HEK293T (cell line): ENCODE measurements around the gene ETV6.

Experiments
- NFRKB ChIP-seq: fragments of 450-650 bp; IDR thresholded peaks from 2 replicates; pipeline ENCODE4 v1.6.1; 2016; ENCODE audit warnings: mild to moderate bottlenecking, moderate library complexity
- SP1 ChIP-seq: fragments of 450-650 bp; IDR thresholded peaks from 2 replicates; pipeline ENCODE4 v1.6.1; 2017
- ZNF384 ChIP-seq: fragments of 450-650 bp; IDR thresholded peaks from 2 replicates; pipeline ENCODE4 v1.6.1; 2016

DNA sequence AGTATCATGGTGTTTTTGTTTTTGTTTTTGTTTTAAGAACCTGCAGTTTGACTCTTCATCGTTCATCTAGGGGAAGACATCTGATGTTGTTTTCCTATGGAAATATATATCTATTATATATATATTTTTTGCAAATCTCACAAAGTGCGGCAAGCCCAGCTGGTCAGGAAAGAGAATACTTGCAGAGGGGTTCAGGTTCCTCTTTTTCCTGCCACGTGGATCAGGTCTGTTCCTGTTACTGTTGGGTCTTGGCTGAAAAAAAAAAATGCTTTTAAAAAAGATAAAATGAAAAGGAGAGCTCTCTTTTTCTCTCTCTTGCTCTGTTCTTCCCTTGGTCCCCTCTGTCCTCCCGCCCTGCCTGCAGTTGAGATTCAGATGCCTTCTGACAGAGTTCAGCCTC, 241.9 kb downstream of the ETV6 start:
- TF ChIP-seq SP1 (no peak), NFRKB (no peak), ZNF384 (no peak)
